Endothelial cell of umbilical vein (primary cell): ENCODE data around the gene GALNT13. TPM values are rescaled to one million over a fixed set of nuclear protein-coding genes. Genes with fewer than 3 reads are reported as not detected.

Source experiments
- BruUV-seq: library from RNA; stranded (reverse); fragments of 400-500 nt; replicated peaks from 2 replicates; lab custom pipeline; 2021; lab: Mats Ljungman, UMichigan
- CTCF ChIA-PET: fragments of 300-600, 350-600 bp; sonication (Branson Sonifier 250); formaldehyde crosslinking; loops from one replicate; lab custom pipeline; 2021; ENCODE audit warnings: antibody characterized with exemption, inconsistent platforms; lab: Charles Lee
- POLR2A ChIA-PET: fragments of 300-600, 350-600 bp; sonication (Branson Sonifier 250); formaldehyde crosslinking; loops from one replicate; lab custom pipeline; 2021; ENCODE audit warnings: antibody characterized with exemption, inconsistent platforms; lab: Charles Lee
- DNase-seq: peaks from one replicate; pipeline ENCODE4 v3.0.0-alpha.2; 2011; ENCODE audit warnings: low read depth, low spot score
- FAIRE-seq: peaks from 2 replicates; lab custom pipeline; 2011; peaks lifted over from hg19 to GRCh38; lab: Jason Lieb, UNC
- H2AFZ ChIP-seq: 2 replicates; pipeline ENCODE4 v1.6.0; 2012; ENCODE audit warnings: low read depth, low read length, control low read depth, inconsistent platforms
- H3K27ac ChIP-seq: 2 replicates; pipeline ENCODE4 v1.5.1; 2011; ENCODE audit warnings: low read depth, mild to moderate bottlenecking, control low read depth, low read length, moderate library complexity; ENCODE audit not compliant: insufficient read depth
- H3K27me3 ChIP-seq, 2 experiments: 2 replicates each; pipeline versions ENCODE4 v1.6.0 to v1.6.1; 2011; ENCODE audit warnings: low read length in 2 of 2, mixed read lengths in 1 of 2; ENCODE audit not compliant: control insufficient read depth in 2 of 2, insufficient read depth in 2 of 2
- H3K36me3 ChIP-seq, 2 experiments: 2 replicates in 1 of 2; 3 replicates in 1 of 2; pipeline ENCODE4 v1.5.1; 2011; ENCODE audit warnings: low read length in 2 of 2, mild to moderate bottlenecking in 1 of 2, moderate library complexity in 1 of 2; ENCODE audit not compliant: control insufficient read depth in 2 of 2, insufficient read depth in 2 of 2; ENCODE audit errors: extremely low read depth in 1 of 2
- H3K4me1 ChIP-seq: 3 replicates; pipeline ENCODE4 v1.5.1; 2011; ENCODE audit warnings: mild to moderate bottlenecking, low read length; ENCODE audit not compliant: control insufficient read depth, insufficient read depth; ENCODE audit errors: extremely low read depth
- H3K4me2 ChIP-seq: 2 replicates; pipeline ENCODE4 v1.6.1; 2011; ENCODE audit warnings: low read length, control low read depth, mixed read lengths; ENCODE audit not compliant: insufficient read depth
- H3K4me3 ChIP-seq, 3 experiments: fragments of 200-600 bp in 1 of 3; sonication (generic), shearing (Covaris generic) in 1 of 3; replicated peaks in 1 of 3; 2 replicates each; pipeline ENCODE4 v1.5.1; 2011 to 2016; ENCODE audit warnings: control low read depth in 3 of 3, low read length in 3 of 3, mild to moderate bottlenecking in 2 of 3, inconsistent platforms in 1 of 3, low read depth in 1 of 3, moderate library complexity in 1 of 3; ENCODE audit not compliant: insufficient read depth in 1 of 3
- H3K79me2 ChIP-seq: 2 replicates; pipeline ENCODE4 v1.6.0; 2012; ENCODE audit warnings: low read length, inconsistent platforms; ENCODE audit not compliant: control insufficient read depth, insufficient read depth
- H3K9ac ChIP-seq: replicated peaks from 2 replicates; pipeline ENCODE3; 2011; ENCODE audit warnings: low read length, control low read depth; ENCODE audit not compliant: insufficient read depth; ENCODE audit errors: extremely low read depth
- H3K9me1 ChIP-seq: replicated peaks from 3 replicates; pipeline ENCODE4 v1.6.0; 2011; ENCODE audit warnings: mild to moderate bottlenecking, low read length; ENCODE audit not compliant: control insufficient read depth, insufficient read depth; ENCODE audit errors: extremely low read depth
- H3K9me3 ChIP-seq: replicated peaks from 2 replicates; pipeline ENCODE4 v1.5.1; 2012; ENCODE audit warnings: low read length, inconsistent platforms; ENCODE audit not compliant: control insufficient read depth, insufficient read depth
- H4K20me1 ChIP-seq: replicated peaks from 2 replicates; pipeline ENCODE3; 2011; ENCODE audit warnings: mild to moderate bottlenecking, low read length; ENCODE audit not compliant: control insufficient read depth, insufficient read depth; ENCODE audit errors: extremely low read depth
- EZH2 ChIP-seq: IDR thresholded peaks from 2 replicates; pipeline ENCODE4 v1.6.1; 2012; ENCODE audit warnings: borderline replicate concordance, low read depth, mild to moderate bottlenecking, moderate library complexity, low read length, inconsistent platforms; ENCODE audit not compliant: severe bottlenecking
- FOS ChIP-seq: IDR thresholded peaks from 2 replicates; pipeline ENCODE4 v1.6.1; 2011; ENCODE audit warnings: mild to moderate bottlenecking, low read length, moderate library complexity, borderline replicate concordance; ENCODE audit not compliant: insufficient read depth
- GATA2 ChIP-seq: IDR thresholded peaks from 2 replicates; pipeline ENCODE4 v1.7.0; 2011; ENCODE audit warnings: low read depth, mild to moderate bottlenecking, moderate library complexity, mixed read lengths, low read length; ENCODE audit not compliant: insufficient read length, insufficient read depth
- JUN ChIP-seq: IDR thresholded peaks from 2 replicates; pipeline ENCODE4 v1.6.1; 2011; ENCODE audit warnings: borderline replicate concordance, low read depth; ENCODE audit not compliant: insufficient read length, insufficient read depth
- MYC ChIP-seq: IDR thresholded peaks from one replicate; pipeline ENCODE4 v1.6.1; 2011; ENCODE audit warnings: mild to moderate bottlenecking, low read depth, low read length
- POLR2A ChIP-seq: IDR thresholded peaks from 2 replicates; pipeline ENCODE4 v1.6.1; 2012; ENCODE audit warnings: low read depth, mild to moderate bottlenecking, control low read depth, low read length
- POLR2AphosphoS5 ChIP-seq: IDR thresholded peaks from 2 replicates; pipeline ENCODE4 v1.6.1; 2012; ENCODE audit warnings: low read depth, mild to moderate bottlenecking, control low read depth, low read length, moderate library complexity; ENCODE audit not compliant: insufficient read depth
- dilution Hi-C: fragments of 300-500 bp; cut with MboI; formaldehyde crosslinking; loops from one replicate; pipeline ENCODE4 v1.15.0; 2019; ENCODE audit warnings: low sequenced_read_pairs; ENCODE audit not compliant: extremely low pct_ligation_motif_present
- intact Hi-C: fragments of 100-400 bp; cut with micrococcal nuclease; formaldehyde crosslinking; loops from one replicate; pipeline ENCODE4 v1.10.0; 2022
- polyA plus RNA-seq, 4 experiments: library from polyadenylated mRNA; depleted of rRNA in 3 of 4; stranded (reverse) in 3 of 4; unstranded in 1 of 4; fragments of >200 nt; gene quantifications; 2 replicates each; pipeline versions ENCODE4 v1.2.1 to v1.2.3, GENCODE V29; 2011 to 2012; ENCODE audit warnings: missing spikeins in 1 of 4
- total RNA-seq: library from RNA; stranded (reverse); gene quantifications from 2 replicates; pipeline ENCODE4 v1.2.3, GENCODE V29; 2021
- TF ChIP-seq, protein P1 (sequence below), 2 donors: IDR thresholded peaks; 1 replicate in 1 of 2; 2 replicates in 1 of 2; pipeline ENCODE4 v1.5.1; 2011; ENCODE audit warnings: low read length in 2 of 2, mild to moderate bottlenecking in 2 of 2, moderate library complexity in 2 of 2, control low read depth in 1 of 2, inconsistent platforms in 1 of 2, low read depth in 1 of 2; ENCODE audit not compliant: insufficient read depth in 1 of 2; ENCODE audit errors: extremely low read depth in 1 of 2
- TF ChIP-seq, protein P2 (sequence below): IDR thresholded peaks from 2 replicates; pipeline ENCODE4 v1.6.1; 2011; ENCODE audit not compliant: insufficient read depth, insufficient read length

The GALNT13 gene
- total and polyA plus RNA-seq, 2 donors (not counting 3 experiments of a cell fraction or from before 2014, with no cell fraction given), result 0.06 TPM; not detected in 1

DNA sequence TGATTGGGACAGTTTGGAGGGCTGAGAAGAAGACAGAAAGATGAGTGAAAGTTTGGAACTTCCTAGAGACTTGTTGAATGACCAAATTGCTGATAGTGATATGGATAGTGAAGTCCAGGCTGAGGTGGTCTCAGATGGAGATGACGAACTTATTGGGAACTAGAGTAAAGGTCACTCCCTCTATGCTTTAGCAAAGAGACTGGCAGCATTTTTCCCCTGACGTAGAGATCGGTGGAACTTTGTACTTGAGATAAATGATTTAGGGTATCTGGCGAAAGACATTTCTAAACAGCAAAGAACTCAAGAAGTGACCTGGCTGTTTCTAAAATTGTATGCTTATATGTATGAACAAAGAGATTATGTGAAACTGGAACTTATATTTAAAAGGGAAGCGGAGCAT lies 605.6 kb downstream of the GALNT13 start:
- ChIA-PET POLR2A (no interaction called here), CTCF (no interaction called here)
- no peaks in the 10 kb centered on the region for H3K4me1 ChIP-seq
- no TSS peak for BruUV-seq
- no peak overlapping the region for H3K9ac ChIP-seq
- no peak overlapping the region for H3K4me2 ChIP-seq
- H3K9me1 ChIP-seq, result no peaks in the 10 kb centered on the region
- FAIRE-seq, result no peak
- no peaks in the 10 kb centered on the region for H3K79me2 ChIP-seq
- H3K4me3 ChIP-seq, result no peak overlapping the region
- H4K20me1 ChIP-seq, result no peaks in the 10 kb centered on the region
- TF ChIP-seq, protein P1, sequence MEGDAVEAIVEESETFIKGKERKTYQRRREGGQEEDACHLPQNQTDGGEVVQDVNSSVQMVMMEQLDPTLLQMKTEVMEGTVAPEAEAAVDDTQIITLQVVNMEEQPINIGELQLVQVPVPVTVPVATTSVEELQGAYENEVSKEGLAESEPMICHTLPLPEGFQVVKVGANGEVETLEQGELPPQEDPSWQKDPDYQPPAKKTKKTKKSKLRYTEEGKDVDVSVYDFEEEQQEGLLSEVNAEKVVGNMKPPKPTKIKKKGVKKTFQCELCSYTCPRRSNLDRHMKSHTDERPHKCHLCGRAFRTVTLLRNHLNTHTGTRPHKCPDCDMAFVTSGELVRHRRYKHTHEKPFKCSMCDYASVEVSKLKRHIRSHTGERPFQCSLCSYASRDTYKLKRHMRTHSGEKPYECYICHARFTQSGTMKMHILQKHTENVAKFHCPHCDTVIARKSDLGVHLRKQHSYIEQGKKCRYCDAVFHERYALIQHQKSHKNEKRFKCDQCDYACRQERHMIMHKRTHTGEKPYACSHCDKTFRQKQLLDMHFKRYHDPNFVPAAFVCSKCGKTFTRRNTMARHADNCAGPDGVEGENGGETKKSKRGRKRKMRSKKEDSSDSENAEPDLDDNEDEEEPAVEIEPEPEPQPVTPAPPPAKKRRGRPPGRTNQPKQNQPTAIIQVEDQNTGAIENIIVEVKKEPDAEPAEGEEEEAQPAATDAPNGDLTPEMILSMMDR (IDR thresholded peaks at IDR 0.05; ENCODE audit: extremely low read depth in 1 of 2, insufficient read depth in 1 of 2, low read depth in 1 of 2, low read length in 2 of 2), result no peak
- TF ChIP-seq FOS (no peak), GATA2 (no peak), POLR2AphosphoS5 (no peak), EZH2 (no peak), MYC (no peak), JUN (no peak), POLR2A (no peak)
- TF ChIP-seq, protein P2, sequence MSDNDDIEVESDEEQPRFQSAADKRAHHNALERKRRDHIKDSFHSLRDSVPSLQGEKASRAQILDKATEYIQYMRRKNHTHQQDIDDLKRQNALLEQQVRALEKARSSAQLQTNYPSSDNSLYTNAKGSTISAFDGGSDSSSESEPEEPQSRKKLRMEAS, result no peak
- no peaks in the 10 kb centered on the region for H3K9me3 ChIP-seq
- H3K27me3 ChIP-seq, result no peaks in the 10 kb centered on the region
- intact Hi-C loops, result no loop called here
- no peak overlapping the region for H2AFZ ChIP-seq
- no peak overlapping the region for H3K27ac ChIP-seq
- no peak for DNase-seq
- dilution Hi-C loops, result no loop called here
- no peaks in the 10 kb centered on the region for H3K36me3 ChIP-seq
